HEK293T (cell line): Measurements from ENCODE around the gene AHNAK.
"Not testable (repeated sequence)": the region's sequence is repeated elsewhere in the genome, so short reads cannot be mapped to it uniquely, and the experiment has no call there.

ENCODE experiments used
- CTCF ChIA-PET: fragments of 350-600 bp; formaldehyde crosslinking; extraction: SDS; loops from one replicate; lab custom pipeline; 2021; ENCODE audit warnings: antibody characterized with exemption, inconsistent platforms; lab: Yijun Ruan, JAX
- POLR2A ChIA-PET: fragments of 350-600 bp; formaldehyde crosslinking; extraction: SDS; loops from one replicate; lab custom pipeline; 2020; ENCODE audit warnings: antibody characterized with exemption, inconsistent platforms; lab: Yijun Ruan, JAX
- DNase-seq: peaks from one replicate; pipeline ENCODE4 v3.0.0; 2012; ENCODE audit warnings: mixed read lengths; ENCODE audit errors: extremely low spot score
- ARNT ChIP-seq: fragments of 450-650 bp; IDR thresholded peaks from 2 replicates; pipeline ENCODE4 v1.6.1; 2017; ENCODE audit warnings: mild to moderate bottlenecking
- BHLHE40 ChIP-seq: fragments of 450-650 bp; IDR thresholded peaks from 2 replicates; pipeline ENCODE4 v1.6.1; 2016; ENCODE audit warnings: mild to moderate bottlenecking, moderate library complexity, borderline replicate concordance
- CTBP1 ChIP-seq: fragments of 450-650 bp; IDR thresholded peaks from 2 replicates; pipeline ENCODE4 v1.6.1; 2016; ENCODE audit warnings: borderline replicate concordance
- ELF4 ChIP-seq: fragments of 450-650 bp; IDR thresholded peaks from 2 replicates; pipeline ENCODE4 v1.6.1; 2017; ENCODE audit warnings: antibody characterized with exemption
- FOXA1 ChIP-seq: fragments of 450-650 bp; IDR thresholded peaks from 2 replicates; pipeline ENCODE4 v1.6.1; 2016; ENCODE audit warnings: mild to moderate bottlenecking
- FOXK2 ChIP-seq: fragments of 450-650 bp; IDR thresholded peaks from 2 replicates; pipeline ENCODE4 v1.6.1; 2016; ENCODE audit warnings: mild to moderate bottlenecking
- FOXM1 ChIP-seq: fragments of 450-650 bp; IDR thresholded peaks from 2 replicates; pipeline ENCODE4 v1.6.1; 2017; ENCODE audit warnings: mild to moderate bottlenecking, borderline replicate concordance
- HDGF ChIP-seq: fragments of 450-650 bp; IDR thresholded peaks from 2 replicates; pipeline ENCODE4 v1.6.1; 2017; ENCODE audit warnings: antibody characterized with exemption, borderline replicate concordance
- L3MBTL2 ChIP-seq: fragments of 450-650 bp; conservative IDR thresholded peaks from 2 replicates; pipeline ENCODE4 v1.6.1; 2016; ENCODE audit warnings: mild to moderate bottlenecking
- LEF1 ChIP-seq: fragments of 450-650 bp; IDR thresholded peaks from 2 replicates; pipeline ENCODE4 v1.6.1; 2017; ENCODE audit warnings: mild to moderate bottlenecking, borderline replicate concordance
- NFRKB ChIP-seq: fragments of 450-650 bp; IDR thresholded peaks from 2 replicates; pipeline ENCODE4 v1.6.1; 2016; ENCODE audit warnings: mild to moderate bottlenecking, moderate library complexity
- PKNOX1 ChIP-seq: fragments of 450-650 bp; IDR thresholded peaks from 2 replicates; pipeline ENCODE4 v1.6.1; 2016
- SP1 ChIP-seq: fragments of 450-650 bp; IDR thresholded peaks from 2 replicates; pipeline ENCODE4 v1.6.1; 2017
- SUZ12 ChIP-seq: fragments of 450-650 bp; IDR thresholded peaks from 2 replicates; pipeline ENCODE4 v1.6.1; 2016; ENCODE audit warnings: mild to moderate bottlenecking
- TARDBP ChIP-seq: fragments of 450-650 bp; IDR thresholded peaks from 2 replicates; pipeline ENCODE4 v1.6.1; 2016
- ZNF384 ChIP-seq: fragments of 450-650 bp; IDR thresholded peaks from 2 replicates; pipeline ENCODE4 v1.6.1; 2016

AHNAK gene

GRCh38 chr11:62450543-62451240 lies 95.9 kb downstream of the AHNAK start:
- TF ChIP-seq TARDBP (no peak), FOXM1 (no peak), ARNT (no peak), NFRKB (no peak), SP1 (no peak), BHLHE40 (no peak), SUZ12 (no peak), ELF4 (no peak), HDGF (no peak), PKNOX1 (no peak), FOXA1 (no peak), ZNF384 (no peak), LEF1 (no peak), L3MBTL2 (no peak), FOXK2 (no peak), CTBP1 (no peak)
- DNase-seq: no peak
- ChIA-PET CTCF (interaction anchor here (0.6 to 0.9 kb wide), 2 partner anchors 29 to 92 kb away, joined by 3 read pairs; no protein-coding TSS in a partner anchor), POLR2A (no interaction called here)

- CTCF ChIA-PET: interaction anchor here (0.9 kb wide), 1 partner anchor 93 kb away, joined by 3 read pairs; no protein-coding TSS in a partner anchor
- DNase-seq, POLR2A ChIA-PET: not testable (repeated sequence)
Observed at GRCh38 chr11:62449912-62450311, 96.7 kb downstream of the AHNAK start.

- CTCF ChIA-PET: interaction anchor here (0.9 to 1.1 kb wide), 2 partner anchors 25 to 93 kb away, joined by 3 read pairs; no protein-coding TSS in a partner anchor
Observed at GRCh38 chr11:62449451-62449851, 97.2 kb downstream of the AHNAK start.

GRCh38 chr11:62446091-62446490 lies 100.5 kb downstream of the AHNAK start:
- ChIA-PET POLR2A (no interaction called here), CTCF (interaction anchor here (1.5 kb wide), 1 partner anchor 21 kb away, joined by 3 read pairs; no protein-coding TSS in a partner anchor)
- TF ChIP-seq SUZ12 (no peak), ZNF384 (no peak), SP1 (no peak), PKNOX1 (no peak), BHLHE40 (no peak), TARDBP (no peak), NFRKB (no peak), FOXM1 (no peak), FOXA1 (no peak), FOXK2 (no peak)
- no peak for DNase-seq

More at GRCh38 chr11:62449451-62449851, 97.2 kb downstream of the AHNAK start:
- POLR2A ChIA-PET: interaction anchor here (1.4 kb wide), 1 partner anchor 10 kb away, joined by 3 read pairs; no protein-coding TSS in a partner anchor
- no peak for TF ChIP-seq ARNT
- TF ChIP-seq HDGF: no peak
- TF ChIP-seq FOXK2: no peak
- no peak for TF ChIP-seq LEF1
- no peak for TF ChIP-seq SP1
- TF ChIP-seq TARDBP: no peak
- TF ChIP-seq PKNOX1: no peak
- no peak for TF ChIP-seq ZNF384
- no peak for TF ChIP-seq L3MBTL2
- TF ChIP-seq SUZ12: no peak
- TF ChIP-seq ELF4: no peak
- TF ChIP-seq NFRKB: no peak
- no peak for TF ChIP-seq CTBP1
- TF ChIP-seq FOXM1: no peak
- TF ChIP-seq BHLHE40: no peak
- DNase-seq: no peak

GRCh38 chr11:62445314-62445740 lies 101.3 kb downstream of the AHNAK start:
- no peak for DNase-seq
- POLR2A ChIA-PET: no interaction called here
- CTCF ChIA-PET: interaction anchor here (1.5 to 1.6 kb wide), 2 partner anchors 14 to 20 kb away, joined by 3 to 5 read pairs; no protein-coding TSS in a partner anchor
- TF ChIP-seq HDGF: no peak

- no peak for TF ChIP-seq L3MBTL2
- TF ChIP-seq TARDBP: no peak
- no peak for DNase-seq
- ChIA-PET POLR2A (no interaction called here), CTCF (interaction anchor here (1.5 to 1.6 kb wide), 2 partner anchors 14 to 20 kb away, joined by 3 to 5 read pairs; no protein-coding TSS in a partner anchor)
Observed at GRCh38 chr11:62444835-62445234, 101.8 kb downstream of the AHNAK start.
